ENCODE data around the gene ADARB1. TPM values are rescaled to one million over a fixed set of nuclear protein-coding genes. Genes with fewer than 3 reads are reported as not detected.

Gene ADARB1
- total and polyA plus RNA-seq, 9 of the 15 experiments (the other 6 are each of a cell fraction or from before 2014, with no cell fraction given) = 6.7 to 16.0 (median 8.3) TPM

DNA sequence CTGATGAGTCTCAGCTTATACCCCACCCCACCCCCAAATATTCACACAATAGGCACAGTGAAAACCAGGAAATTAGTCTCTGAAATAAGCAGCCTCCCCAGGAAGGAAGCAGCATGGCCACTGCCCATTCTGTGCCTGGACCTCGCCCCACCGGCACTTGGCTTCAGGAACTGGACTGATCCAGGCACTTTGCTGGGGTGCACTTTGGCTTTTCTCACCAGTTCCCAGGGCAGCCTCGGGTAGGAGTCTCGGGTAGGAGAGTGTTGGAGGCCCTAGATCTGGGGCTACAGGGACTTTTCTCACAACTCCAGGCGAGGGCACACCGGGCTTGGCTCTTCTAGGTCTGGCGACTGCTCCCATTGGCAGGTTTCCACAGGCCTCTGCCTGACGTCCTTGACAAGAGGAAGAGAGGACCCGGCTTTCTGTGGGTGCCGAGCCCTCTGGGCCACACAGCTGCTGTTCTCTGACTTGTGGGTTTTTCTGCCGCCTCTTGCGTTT, 18.7 kb downstream of the ADARB1 start:
- POLR2A ChIA-PET = no interaction called here
- Histone ChIP-seq H3K9me3 (replicated peaks; ENCODE audit: control insufficient read depth, insufficient read depth, low read depth, low read length) (no peaks in the 10 kb centered on the region), H3K27ac (ENCODE audit: extremely low read depth, low read depth, low read length) (no peak overlapping the region), H2AFZ (ENCODE audit: low read depth, low read length) (no peak overlapping the region), H3K4me3 (no peak overlapping the region), H3K4me1 (replicated peaks in 1 of 2; ENCODE audit: control insufficient read depth in 2 of 2, insufficient read depth in 2 of 2, low read length in 2 of 2) (peaks cover 6 to 10% of the 10 kb centered on the region in 2 experiments), H4K20me1 (replicated peaks; ENCODE audit: control insufficient read depth, insufficient read depth, low read length) (peaks cover 21% of the 10 kb centered on the region; the same call in 1 of the 2 replicates), H3K9me1 (ENCODE audit: control insufficient read depth, insufficient read depth, low read length) (peaks cover 2% of the 10 kb centered on the region), H3K9ac (ENCODE audit: insufficient read depth in 1 of 2, low read depth in 2 of 2, low read length in 2 of 2) (0 out of 4 replicates have a peak overlapping the region, but pooled peaks of 1 of the 2 experiments have one; percentile 29), H3K79me2 (ENCODE audit: control insufficient read depth, insufficient read depth, low read length) (0 out of 3 replicates have a peak, but pooled peaks cover 1% of the 10 kb centered on the region), H3K36me3 (ENCODE audit: control insufficient read depth, insufficient read depth, low read length) (no peaks in the 10 kb centered on the region), H3K4me2 (ENCODE audit: insufficient read depth, low read length) (no peak overlapping the region), H3K27me3 (ENCODE audit: control insufficient read depth in 2 of 2, insufficient read depth in 2 of 2, low read length in 2 of 2) (peaks cover 0 to 9% of the 10 kb centered on the region in 2 experiments; a peak in 2 of 5 replicates)
- ATAC-seq = no peak
- TF ChIP-seq U2AF2 (optimal IDR thresholded peaks at IDR 0.05; ENCODE audit: low read depth, low read length) (no peak), ZNF583 (CRISPR knock-in tag; IDR thresholded peaks at IDR 0.05) (no peak), XRCC5 (IDR thresholded peaks at IDR 0.05; ENCODE audit: low read depth, low read length) (no peak), SMARCA5 (IDR thresholded peaks at IDR 0.05) (no peak), NBN (IDR thresholded peaks at IDR 0.05; ENCODE audit: low read depth) (no peak), PPARD (CRISPR knock-in tag; IDR thresholded peaks at IDR 0.05) (no peak), ESRRB (CRISPR knock-in tag; IDR thresholded peaks at IDR 0.05; ENCODE audit: borderline replicate concordance) (no peak)
- TF ChIP-seq, protein P1, sequence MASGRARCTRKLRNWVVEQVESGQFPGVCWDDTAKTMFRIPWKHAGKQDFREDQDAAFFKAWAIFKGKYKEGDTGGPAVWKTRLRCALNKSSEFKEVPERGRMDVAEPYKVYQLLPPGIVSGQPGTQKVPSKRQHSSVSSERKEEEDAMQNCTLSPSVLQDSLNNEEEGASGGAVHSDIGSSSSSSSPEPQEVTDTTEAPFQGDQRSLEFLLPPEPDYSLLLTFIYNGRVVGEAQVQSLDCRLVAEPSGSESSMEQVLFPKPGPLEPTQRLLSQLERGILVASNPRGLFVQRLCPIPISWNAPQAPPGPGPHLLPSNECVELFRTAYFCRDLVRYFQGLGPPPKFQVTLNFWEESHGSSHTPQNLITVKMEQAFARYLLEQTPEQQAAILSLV (tag; IDR thresholded peaks at IDR 0.05) = no peak
- TF ChIP-seq, protein P2, sequence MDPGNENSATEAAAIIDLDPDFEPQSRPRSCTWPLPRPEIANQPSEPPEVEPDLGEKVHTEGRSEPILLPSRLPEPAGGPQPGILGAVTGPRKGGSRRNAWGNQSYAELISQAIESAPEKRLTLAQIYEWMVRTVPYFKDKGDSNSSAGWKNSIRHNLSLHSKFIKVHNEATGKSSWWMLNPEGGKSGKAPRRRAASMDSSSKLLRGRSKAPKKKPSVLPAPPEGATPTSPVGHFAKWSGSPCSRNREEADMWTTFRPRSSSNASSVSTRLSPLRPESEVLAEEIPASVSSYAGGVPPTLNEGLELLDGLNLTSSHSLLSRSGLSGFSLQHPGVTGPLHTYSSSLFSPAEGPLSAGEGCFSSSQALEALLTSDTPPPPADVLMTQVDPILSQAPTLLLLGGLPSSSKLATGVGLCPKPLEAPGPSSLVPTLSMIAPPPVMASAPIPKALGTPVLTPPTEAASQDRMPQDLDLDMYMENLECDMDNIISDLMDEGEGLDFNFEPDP (CRISPR knock-in tag; IDR thresholded peaks at IDR 0.05) = no peak
- FAIRE-seq = no peak
- intact Hi-C loops (cut with micrococcal nuclease) (no loop called here), in situ Hi-C loops (cut with MboI) (no loop called here)
- DNase-seq (ENCODE audit: extremely low read depth in 1 of 4, low spot score in 3 of 4) = no peak
- WGBS (ENCODE audit: insufficient coverage, low coverage, missing lambda C conversion rate) = 51% methylated on average over 12 of the region's 12 CpGs
- CTCF ChIA-PET (ENCODE audit: low intra/inter-chr PET ratio) = no interaction called here
- no TSS peak for BruUV-seq (replicated peaks)

Measured in K562 (cell line).